ENCODE results near the gene GALNT2.

DNA sequence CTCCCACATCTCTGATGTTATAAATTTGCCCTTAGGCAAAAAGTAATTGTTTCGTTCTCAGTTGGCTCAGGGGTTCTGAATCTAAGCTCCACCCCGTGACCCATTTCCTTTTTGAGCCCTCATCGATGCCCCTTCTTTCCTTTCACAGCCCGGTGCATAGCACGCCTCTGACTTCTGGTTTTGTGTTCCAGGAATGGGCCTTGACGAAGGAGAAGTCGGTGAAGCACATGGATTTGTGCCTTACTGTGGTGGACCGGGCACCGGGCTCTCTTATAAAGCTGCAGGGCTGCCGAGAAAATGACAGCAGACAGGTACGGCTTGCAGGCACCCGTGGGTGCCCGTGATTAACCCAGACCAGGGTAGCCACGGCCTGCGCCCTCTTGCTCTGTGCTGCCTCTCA lies 207.2 kb downstream of the GALNT2 start:
- TF ChIP-seq, protein P1, sequence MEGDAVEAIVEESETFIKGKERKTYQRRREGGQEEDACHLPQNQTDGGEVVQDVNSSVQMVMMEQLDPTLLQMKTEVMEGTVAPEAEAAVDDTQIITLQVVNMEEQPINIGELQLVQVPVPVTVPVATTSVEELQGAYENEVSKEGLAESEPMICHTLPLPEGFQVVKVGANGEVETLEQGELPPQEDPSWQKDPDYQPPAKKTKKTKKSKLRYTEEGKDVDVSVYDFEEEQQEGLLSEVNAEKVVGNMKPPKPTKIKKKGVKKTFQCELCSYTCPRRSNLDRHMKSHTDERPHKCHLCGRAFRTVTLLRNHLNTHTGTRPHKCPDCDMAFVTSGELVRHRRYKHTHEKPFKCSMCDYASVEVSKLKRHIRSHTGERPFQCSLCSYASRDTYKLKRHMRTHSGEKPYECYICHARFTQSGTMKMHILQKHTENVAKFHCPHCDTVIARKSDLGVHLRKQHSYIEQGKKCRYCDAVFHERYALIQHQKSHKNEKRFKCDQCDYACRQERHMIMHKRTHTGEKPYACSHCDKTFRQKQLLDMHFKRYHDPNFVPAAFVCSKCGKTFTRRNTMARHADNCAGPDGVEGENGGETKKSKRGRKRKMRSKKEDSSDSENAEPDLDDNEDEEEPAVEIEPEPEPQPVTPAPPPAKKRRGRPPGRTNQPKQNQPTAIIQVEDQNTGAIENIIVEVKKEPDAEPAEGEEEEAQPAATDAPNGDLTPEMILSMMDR (IDR thresholded peaks at IDR 0.05; ENCODE audit: poor library complexity): no peak
- TF ChIP-seq EZH2 (IDR thresholded peaks at IDR 0.05; ENCODE audit: borderline replicate concordance): no peak
